Choroid plexus epithelial cell (primary cell): ENCODE results near the gene E2F1.

ENCODE experiments used
- DNase-seq: peaks from one replicate; pipeline ENCODE4 v3.0.0-alpha.2; 2010; ENCODE audit warnings: low read depth
- H3K4me3 ChIP-seq: 2 replicates; pipeline ENCODE4 v1.5.1; 2011; ENCODE audit warnings: low read depth, mild to moderate bottlenecking, control low read depth, low read length, moderate library complexity
- TF ChIP-seq, protein P1 (sequence below): conservative IDR thresholded peaks from 2 replicates; pipeline ENCODE4 v1.5.1; 2011; ENCODE audit warnings: low read depth, mild to moderate bottlenecking, control low read depth, inconsistent platforms, low read length, moderate library complexity

The E2F1 gene

GRCh38 chr20:33629979-33630378 lies 56.2 kb downstream of the E2F1 start:
- no peak overlapping the region for H3K4me3 ChIP-seq
- no peak for DNase-seq
- TF ChIP-seq, protein P1, sequence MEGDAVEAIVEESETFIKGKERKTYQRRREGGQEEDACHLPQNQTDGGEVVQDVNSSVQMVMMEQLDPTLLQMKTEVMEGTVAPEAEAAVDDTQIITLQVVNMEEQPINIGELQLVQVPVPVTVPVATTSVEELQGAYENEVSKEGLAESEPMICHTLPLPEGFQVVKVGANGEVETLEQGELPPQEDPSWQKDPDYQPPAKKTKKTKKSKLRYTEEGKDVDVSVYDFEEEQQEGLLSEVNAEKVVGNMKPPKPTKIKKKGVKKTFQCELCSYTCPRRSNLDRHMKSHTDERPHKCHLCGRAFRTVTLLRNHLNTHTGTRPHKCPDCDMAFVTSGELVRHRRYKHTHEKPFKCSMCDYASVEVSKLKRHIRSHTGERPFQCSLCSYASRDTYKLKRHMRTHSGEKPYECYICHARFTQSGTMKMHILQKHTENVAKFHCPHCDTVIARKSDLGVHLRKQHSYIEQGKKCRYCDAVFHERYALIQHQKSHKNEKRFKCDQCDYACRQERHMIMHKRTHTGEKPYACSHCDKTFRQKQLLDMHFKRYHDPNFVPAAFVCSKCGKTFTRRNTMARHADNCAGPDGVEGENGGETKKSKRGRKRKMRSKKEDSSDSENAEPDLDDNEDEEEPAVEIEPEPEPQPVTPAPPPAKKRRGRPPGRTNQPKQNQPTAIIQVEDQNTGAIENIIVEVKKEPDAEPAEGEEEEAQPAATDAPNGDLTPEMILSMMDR, result no peak

DNA sequence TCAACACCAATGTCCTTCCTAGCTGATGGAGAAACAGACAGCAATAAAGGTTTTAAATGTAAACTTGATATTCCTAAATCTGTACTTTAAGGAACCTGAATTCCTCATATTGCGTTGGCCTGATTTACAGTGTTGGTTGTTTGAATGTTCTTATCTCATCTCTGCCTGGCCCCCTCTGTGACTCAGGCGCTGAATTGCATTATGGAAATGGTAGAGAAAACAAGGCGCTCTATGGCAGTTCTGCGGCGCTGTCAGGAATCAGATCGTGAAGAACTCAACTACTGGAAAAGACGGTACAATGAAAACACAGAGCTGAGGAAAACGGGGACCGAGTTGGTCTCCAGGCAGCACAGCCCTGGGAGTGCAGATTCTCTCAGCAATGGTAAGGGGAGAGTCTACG lies 56.7 kb downstream of the E2F1 start:
- H3K4me3 ChIP-seq, result no peak overlapping the region
- DNase-seq, result no peak
- TF ChIP-seq, protein P1, result no peak

GRCh38 chr20:33627577-33628216 lies 58.5 kb downstream of the E2F1 start:
- TF ChIP-seq, protein P1, result no peak
- no peak overlapping the region for H3K4me3 ChIP-seq
- DNase-seq, result no peak

DNA sequence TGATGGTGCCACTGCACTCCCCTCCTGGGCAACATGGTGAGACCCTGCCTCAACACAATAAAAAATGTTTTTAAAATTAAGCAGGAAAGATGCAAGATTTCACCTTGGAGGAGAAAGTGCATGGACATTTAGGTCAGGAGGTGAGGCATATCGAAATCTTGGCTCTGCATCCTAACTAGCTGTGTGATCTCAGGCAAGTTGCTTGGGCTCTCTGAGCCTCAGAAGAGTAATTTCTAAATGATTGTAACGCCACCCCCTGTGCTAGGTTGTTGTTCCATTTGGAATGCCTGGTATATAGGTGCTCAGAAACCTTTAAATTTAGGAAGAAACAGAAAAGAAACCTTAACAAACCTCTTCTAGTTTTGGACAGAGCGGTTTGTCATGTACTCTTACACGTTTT lies 60.0 kb downstream of the E2F1 start:
- no peak for DNase-seq
- TF ChIP-seq, protein P1, result no peak
- H3K4me3 ChIP-seq, result no peak overlapping the region
